IMR-90 (cell line): Measurements from ENCODE around the gene PLCZ1. TPM values are rescaled to one million over a fixed set of nuclear protein-coding genes. Genes with fewer than 3 reads are reported as not detected.

Source experiments
- ATAC-seq: fragments of 200-7000 bp; cut with Tn5 transposase; 2 replicates; pipeline ENCODE4 v1.9.1; 2020; ENCODE audit warnings: low read depth, mild to moderate bottlenecking, moderate library complexity
- BruUV-seq: library from RNA; stranded (reverse); fragments of 400-500 nt; replicated peaks from 2 replicates; lab custom pipeline; 2021; lab: Mats Ljungman, UMichigan
- CTCF ChIA-PET: fragments of 300-600 bp; formaldehyde crosslinking; extraction: SDS; loops from one replicate; lab custom pipeline; 2021; ENCODE audit warnings: antibody characterized with exemption; lab: Yijun Ruan, JAX
- POLR2A ChIA-PET: fragments of 300-600 bp; sonication (Branson Sonifier 250); formaldehyde crosslinking; loops from one replicate; lab custom pipeline; 2022; ENCODE audit warnings: antibody characterized with exemption; ENCODE audit not compliant: unreplicated experiment; lab: Charles Lee
- DNase-seq: peaks from one replicate; pipeline ENCODE4 v3.0.0; 2013
- H2AFZ ChIP-seq: replicated peaks from 2 replicates; pipeline ENCODE3; 2013; ENCODE audit warnings: low read length, mild to moderate bottlenecking; ENCODE audit not compliant: poor library complexity
- H2AK5ac ChIP-seq: 2 replicates; pipeline ENCODE4 v1.6.1; 2013; ENCODE audit warnings: low read depth, low read length, inconsistent platforms
- H2AK9ac ChIP-seq: replicated peaks from 2 replicates; pipeline ENCODE3; 2013; ENCODE audit warnings: mild to moderate bottlenecking, low read depth, low read length, moderate library complexity; ENCODE audit not compliant: poor library complexity
- H2BK120ac ChIP-seq: 2 replicates; pipeline ENCODE4 v1.6.1; 2013; ENCODE audit warnings: low read depth, low read length, inconsistent platforms
- H2BK15ac ChIP-seq: 3 replicates; pipeline ENCODE4 v1.6.1; 2013; ENCODE audit warnings: low read depth, low read length, inconsistent platforms
- H2BK20ac ChIP-seq: 2 replicates; pipeline ENCODE4 v1.6.1; 2013; ENCODE audit warnings: low read depth, mild to moderate bottlenecking, inconsistent platforms, low read length, moderate library complexity
- H2BK5ac ChIP-seq: 2 replicates; pipeline ENCODE4 v1.6.1; 2013; ENCODE audit warnings: mild to moderate bottlenecking, low read depth, low read length, inconsistent platforms; ENCODE audit not compliant: poor library complexity, severe bottlenecking
- H3K14ac ChIP-seq: replicated peaks from 2 replicates; pipeline ENCODE4 v1.6.1; 2013; ENCODE audit warnings: low read depth, low read length, inconsistent platforms
- H3K18ac ChIP-seq: 2 replicates; pipeline ENCODE4 v1.6.1; 2013; ENCODE audit warnings: low read depth, low read length, control low read depth
- H3K23ac ChIP-seq: 2 replicates; pipeline ENCODE4 v1.6.1; 2013; ENCODE audit warnings: low read depth, low read length, inconsistent platforms
- H3K27ac ChIP-seq: 2 replicates; pipeline ENCODE4 v1.5.1; 2013; ENCODE audit warnings: mild to moderate bottlenecking, control low read depth, low read length; ENCODE audit not compliant: insufficient read depth
- H3K27me3 ChIP-seq: 2 replicates; pipeline ENCODE4 v1.6.1; 2013; ENCODE audit warnings: low read length; ENCODE audit not compliant: control insufficient read depth, insufficient read depth
- H3K36me3 ChIP-seq: 2 replicates; pipeline ENCODE4 v1.6.1; 2013; ENCODE audit warnings: low read length, mixed read lengths; ENCODE audit not compliant: control insufficient read depth, insufficient read depth
- H3K4ac ChIP-seq: 2 replicates; pipeline ENCODE4 v1.6.1; 2013; ENCODE audit warnings: low read depth, low read length, inconsistent platforms
- H3K4me1 ChIP-seq: 2 replicates; pipeline ENCODE4 v1.6.1; 2013; ENCODE audit warnings: low read length, mixed read lengths; ENCODE audit not compliant: control insufficient read depth, insufficient read depth
- H3K4me2 ChIP-seq: 2 replicates; pipeline ENCODE4 v1.6.1; 2013; ENCODE audit warnings: low read depth, mild to moderate bottlenecking, control low read depth, low read length, moderate library complexity
- H3K4me3 ChIP-seq: 2 replicates; pipeline ENCODE4 v1.5.1; 2013; ENCODE audit warnings: low read depth, mild to moderate bottlenecking, control low read depth, low read length, moderate library complexity; ENCODE audit not compliant: insufficient read depth
- H3K56ac ChIP-seq: 2 replicates; pipeline ENCODE4 v1.6.1; 2013; ENCODE audit warnings: low read length, inconsistent platforms; ENCODE audit not compliant: insufficient read depth; ENCODE audit errors: extremely low read depth
- H3K79me1 ChIP-seq, 2 experiments: 2 replicates each; pipeline ENCODE4 v1.6.1; 2013; ENCODE audit warnings: low read length in 2 of 2, inconsistent platforms in 1 of 2, low read depth in 1 of 2
- H3K9ac ChIP-seq: 2 replicates; pipeline ENCODE4 v1.6.1; 2013; ENCODE audit warnings: low read depth, low read length, control low read depth
- H3K9me1 ChIP-seq: 2 replicates; pipeline ENCODE4 v1.6.1; 2013; ENCODE audit warnings: low read length, inconsistent platforms; ENCODE audit not compliant: insufficient read depth
- H3K9me3 ChIP-seq: 2 replicates; pipeline ENCODE4 v1.6.1; 2013; ENCODE audit warnings: low read length; ENCODE audit not compliant: control insufficient read depth, insufficient read depth
- H4K20me1 ChIP-seq: 2 replicates; pipeline ENCODE4 v1.6.1; 2013; ENCODE audit warnings: low read length, inconsistent platforms; ENCODE audit not compliant: insufficient read depth
- H4K5ac ChIP-seq: 2 replicates; pipeline ENCODE4 v1.6.1; 2013; ENCODE audit warnings: mild to moderate bottlenecking, low read depth, low read length, control low read depth
- H4K8ac ChIP-seq, 2 experiments: 2 replicates each; pipeline ENCODE4 v1.6.1; 2013; ENCODE audit warnings: low read depth in 2 of 2, low read length in 2 of 2, control low read depth in 1 of 2, inconsistent platforms in 1 of 2
- H4K91ac ChIP-seq: 2 replicates; pipeline ENCODE4 v1.6.1; 2013; ENCODE audit warnings: low read depth, low read length, inconsistent platforms; ENCODE audit not compliant: insufficient read depth
- BHLHE40 ChIP-seq: fragments of 150-350 bp; IDR thresholded peaks from 2 replicates; pipeline ENCODE4 v1.6.1; 2016; ENCODE audit warnings: mild to moderate bottlenecking, low read depth, low read length
- CEBPB ChIP-seq: IDR thresholded peaks from 2 replicates; pipeline ENCODE4 v1.6.1; 2012; ENCODE audit warnings: low read depth, low read length, improper control_type of control experiment
- CHD1 ChIP-seq: IDR thresholded peaks from 2 replicates; pipeline ENCODE4 v1.6.1; 2012; ENCODE audit warnings: low read depth, low read length, improper control_type of control experiment
- CTCF ChIP-seq: conservative IDR thresholded peaks from 2 replicates; pipeline ENCODE4 v1.5.1; 2012; ENCODE audit warnings: mild to moderate bottlenecking, low read depth, low read length, improper control_type of control experiment
- ELK1 ChIP-seq: fragments of 150-350 bp; IDR thresholded peaks from 2 replicates; pipeline ENCODE4 v1.6.1; 2016; ENCODE audit warnings: low read depth, mild to moderate bottlenecking, low read length, moderate library complexity, borderline replicate concordance
- FOS ChIP-seq: fragments of 150-350 bp; IDR thresholded peaks from 2 replicates; pipeline ENCODE4 v1.6.1; 2016; ENCODE audit warnings: low read depth, low read length
- MAFK ChIP-seq: IDR thresholded peaks from 2 replicates; pipeline ENCODE4 v1.6.1; 2012; ENCODE audit warnings: low read depth, low read length, improper control_type of control experiment
- MAZ ChIP-seq: IDR thresholded peaks from 2 replicates; pipeline ENCODE4 v1.6.1; 2012; ENCODE audit warnings: low read depth, mild to moderate bottlenecking, low read length, improper control_type of control experiment, moderate library complexity, borderline replicate concordance
- MXI1 ChIP-seq: IDR thresholded peaks from 2 replicates; pipeline ENCODE4 v1.6.1; 2012; ENCODE audit warnings: low read depth, mild to moderate bottlenecking, low read length, moderate library complexity, borderline replicate concordance
- NFE2L2 ChIP-seq: fragments of 150-350 bp; IDR thresholded peaks from 2 replicates; pipeline ENCODE4 v1.6.1; 2016; ENCODE audit warnings: low read depth, mild to moderate bottlenecking, low read length
- RAD21 ChIP-seq: IDR thresholded peaks from 2 replicates; pipeline ENCODE4 v1.6.1; 2012; ENCODE audit warnings: low read length, improper control_type of control experiment
- RCOR1 ChIP-seq: IDR thresholded peaks from 2 replicates; pipeline ENCODE4 v1.6.1; 2012; ENCODE audit warnings: mild to moderate bottlenecking, low read length, improper control_type of control experiment; ENCODE audit not compliant: insufficient replicate concordance
- RFX5 ChIP-seq: IDR thresholded peaks from 2 replicates; pipeline ENCODE4 v1.8.0; 2012; ENCODE audit warnings: low read depth, mild to moderate bottlenecking, low read length, moderate library complexity
- SMC3 ChIP-seq: fragments of 150-350 bp; IDR thresholded peaks from 2 replicates; pipeline ENCODE4 v1.6.1; 2016; ENCODE audit warnings: low read depth, mild to moderate bottlenecking, antibody characterized with exemption, low read length, moderate library complexity
- USF2 ChIP-seq: fragments of 150-350 bp; IDR thresholded peaks from 2 replicates; pipeline ENCODE4 v1.6.1; 2017; ENCODE audit warnings: mild to moderate bottlenecking, antibody characterized with exemption, low read length, low read depth
- WGBS, 2 experiments: methylation state at CpG; one replicate each; pipeline versions ENCODE4 v1.1.5 to v1.1.7; 2013; ENCODE audit warnings: missing lambda C conversion rate in 2 of 2; ENCODE audit not compliant: insufficient read length in 1 of 2; ENCODE audit errors: extremely low coverage in 2 of 2; 5-methylcytosine and 5-hydroxymethylcytosine counted together
- dilution Hi-C: fragments of 300-500 bp; cut with HindIII; formaldehyde crosslinking; loops from one replicate; pipeline ENCODE4 v1.14.3; 2018; ENCODE audit warnings: low sequenced_read_pairs; ENCODE audit not compliant: unreplicated experiment
- in situ Hi-C: fragments of 300-500 bp; cut with MboI; formaldehyde crosslinking; loops from 3 replicates; pipeline ENCODE4 v1.14.3; 2019; ENCODE audit warnings: low sequenced_read_pairs, inconsistent platforms, mixed read lengths
- intact Hi-C: fragments of 100-400 bp; cut with micrococcal nuclease; formaldehyde crosslinking; loops from 2 replicates; pipeline ENCODE4 v1.10.0; 2022
- polyA plus RNA-seq, 3 experiments: library from polyadenylated mRNA; depleted of rRNA; stranded (reverse); fragments of >200 nt; gene quantifications; 2 replicates each; pipeline ENCODE4 v1.2.3, GENCODE V29; 2012; ENCODE audit warnings: low replicate concordance in 1 of 3
- total RNA-seq: library from RNA; depleted of rRNA; stranded (reverse); fragments of >200 nt; gene quantifications from 2 replicates; pipeline ENCODE4 v1.2.3, GENCODE V29; 2012

The PLCZ1 gene
- total and polyA plus RNA-seq, 2 of the 4 experiments (the other 2 are of a cell fraction) = not detected

GRCh38 chr12:18690653-18691052 is 47.2 kb downstream of the PLCZ1 start:
- Histone ChIP-seq H2AK9ac (no peak overlapping the region), H3K79me1 (no peaks in the 10 kb centered on the region), H3K4me1 (no peaks in the 10 kb centered on the region), H3K23ac (no peak overlapping the region), H3K27me3 (no peaks in the 10 kb centered on the region), H2BK15ac (no peak overlapping the region), H3K4me3 (no peak overlapping the region), H2BK20ac (peak overlapping the region; percentile 78; the same call in 1 of the 2 replicates), H4K20me1 (no peaks in the 10 kb centered on the region), H3K18ac (no peak overlapping the region), H3K56ac (no peak overlapping the region), H4K8ac (peak overlapping the region in 1 of 2 experiments; percentile 64; a peak in 2 of 4 replicates), H4K5ac (no peak overlapping the region), H2AK5ac (no peak overlapping the region), H3K4me2 (peak overlapping the region; percentile 22; the same call in 1 of the 2 replicates), H3K9ac (no peak overlapping the region), H2BK5ac (peak overlapping the region; percentile 63), H3K14ac (0 out of 2 replicates have a peak overlapping the region, but pooled peaks have one; percentile 12), H3K9me3 (no peaks in the 10 kb centered on the region), H4K91ac (no peak overlapping the region), H3K9me1 (peaks cover 4% of the 10 kb centered on the region), H3K36me3 (no peaks in the 10 kb centered on the region; the same call in 1 of the 2 replicates), H2BK120ac (peak overlapping the region; percentile 78; the same call in 1 of the 2 replicates), H2AFZ (no peak overlapping the region), H3K4ac (peak overlapping the region; percentile 69; the same call in 1 of the 2 replicates), H3K27ac (no peak overlapping the region; the same call in 1 of the 2 replicates)
- TF ChIP-seq SMC3 = no peak
- TF ChIP-seq RAD21 = peak; percentile 15; the same call in 1 of the 2 replicates
- TF ChIP-seq ELK1 = no peak
- TF ChIP-seq MAFK = no peak
- peak; percentile 77 for TF ChIP-seq FOS
- TF ChIP-seq NFE2L2 = peak; percentile 30; the same call in 1 of the 2 replicates
- TF ChIP-seq CTCF = no peak
- TF ChIP-seq USF2 = no peak
- TF ChIP-seq CHD1 = no peak
- peak; percentile 85 for TF ChIP-seq CEBPB
- TF ChIP-seq MAZ = no peak
- no peak for TF ChIP-seq MXI1
- TF ChIP-seq RFX5 = no peak
- no peak for TF ChIP-seq RCOR1
- TF ChIP-seq BHLHE40 = no peak; the same call in 1 of the 2 replicates
- DNase-seq (peak; percentile 98), ATAC-seq (peak; percentile 82)
- in situ Hi-C loops (no loop called here), dilution Hi-C loops (no loop called here), intact Hi-C loops (no loop called here)
- ChIA-PET CTCF (interaction anchor here (1.2 kb wide), 1 partner anchor 11 kb away, joined by 4 read pairs; no protein-coding TSS in a partner anchor), POLR2A (no interaction called here)
- WGBS, 2 experiments = 0% methylated on average over 2 of the region's 4 CpGs; no CpG with 5 or more reads in 1 of the 2 experiments
- BruUV-seq = no TSS peak
